Common myeloid progenitor, CD34-positive (primary cell): Measurements from ENCODE around the gene ATN1.

Experiments
- CTCF ChIA-PET: fragments of 350-600 bp; sonication (Branson Sonifier 250); formaldehyde crosslinking; loops from one replicate; lab custom pipeline; 2021; ENCODE audit warnings: antibody characterized with exemption; lab: Charles Lee
- POLR2A ChIA-PET: fragments of 350-600 bp; sonication (Branson Sonifier 250); formaldehyde crosslinking; loops from one replicate; lab custom pipeline; 2021; ENCODE audit warnings: antibody characterized with exemption; lab: Charles Lee
- DNase-seq, 3 donors: peaks; one replicate each; pipeline versions ENCODE4 v3.0.0 to v3.0.0-alpha.2; 2013
- H3K27ac ChIP-seq, 2 experiments: 1 replicate in 1 of 2; 2 replicates in 1 of 2; pipeline ENCODE4 v1.7.0; 2013; ENCODE audit warnings: inconsistent platforms in 2 of 2, low read length in 2 of 2, mild to moderate bottlenecking in 2 of 2, low read depth in 1 of 2, moderate library complexity in 1 of 2; ENCODE audit not compliant: severe bottlenecking in 2 of 2, insufficient read depth in 1 of 2, poor library complexity in 1 of 2
- H3K27me3 ChIP-seq, 5 experiments: replicated peaks in 2 of 5; 1 replicate in 3 of 5; 2 replicates in 2 of 5; pipeline versions ENCODE4 v1.6.1 to v1.7.0; 2013; ENCODE audit warnings: low read length in 4 of 5, mild to moderate bottlenecking in 2 of 5, moderate library complexity in 2 of 5, inconsistent platforms in 1 of 5; ENCODE audit not compliant: insufficient read depth in 5 of 5, control insufficient read depth in 4 of 5
- H3K36me3 ChIP-seq, 4 experiments: 1 replicate in 2 of 4; 2 replicates in 2 of 4; pipeline versions ENCODE4 v1.6.1 to v1.7.0; 2013; ENCODE audit warnings: low read length in 3 of 4, control low read depth in 1 of 4, mild to moderate bottlenecking in 1 of 4; ENCODE audit not compliant: control insufficient read depth in 4 of 4, insufficient read depth in 4 of 4
- H3K4me1 ChIP-seq, 4 experiments: 1 replicate in 3 of 4; 2 replicates in 1 of 4; pipeline versions ENCODE4 v1.6.1 to v1.7.1; 2013; ENCODE audit warnings: low read length in 3 of 4, mild to moderate bottlenecking in 3 of 4, control low read depth in 1 of 4, inconsistent platforms in 1 of 4, moderate library complexity in 1 of 4; ENCODE audit not compliant: control insufficient read depth in 4 of 4, insufficient read depth in 4 of 4; ENCODE audit errors: control extremely low read depth in 1 of 4
- H3K4me3 ChIP-seq, 7 experiments: 1 replicate in 4 of 7; 2 replicates in 3 of 7; pipeline versions ENCODE4 v1.5.1 to v1.7.0; 2013; ENCODE audit warnings: mild to moderate bottlenecking in 7 of 7, low read length in 6 of 7, moderate library complexity in 6 of 7, inconsistent platforms in 2 of 7, low read depth in 2 of 7, control low read depth in 1 of 7; ENCODE audit not compliant: insufficient read depth in 4 of 7, control insufficient read depth in 1 of 7; ENCODE audit errors: extremely low read depth in 1 of 7
- H3K9me3 ChIP-seq, 5 experiments: 1 replicate in 4 of 5; 2 replicates in 1 of 5; pipeline versions ENCODE4 v1.6.1 to v1.7.1; 2013; ENCODE audit warnings: low read length in 4 of 5, mild to moderate bottlenecking in 2 of 5, inconsistent platforms in 1 of 5, low read depth in 1 of 5, moderate library complexity in 1 of 5; ENCODE audit not compliant: control insufficient read depth in 4 of 5, insufficient read depth in 2 of 5; ENCODE audit errors: control extremely low read depth in 1 of 5
- WGBS: methylation state at CpG from one replicate; pipeline ENCODE4 v1.1.5; 2013; ENCODE audit not compliant: insufficient coverage; 5-methylcytosine and 5-hydroxymethylcytosine counted together

The ATN1 gene

GRCh38 chr12:6946920-6947374 lies 19.2 kb downstream of the ATN1 start:
- Histone ChIP-seq H3K27ac (peak overlapping the region in 1 of 2 experiments; percentile 39), H3K27me3 (no peaks in the 10 kb centered on the region), H3K9me3 (no peaks in the 10 kb centered on the region), H3K36me3 (no peaks in the 10 kb centered on the region), H3K4me1 (peaks cover 11 to 70% (median 63%) of the 10 kb centered on the region in 4 experiments), H3K4me3 (peak overlapping the region; percentile 2 to 74 (median 49))
- POLR2A ChIA-PET, result interaction anchor here (1.4 to 1.6 kb wide), 2 partner anchors 9 to 15 kb away, joined by 4 to 6 read pairs; no protein-coding TSS in a partner anchor
- WGBS, result 68% methylated on average over 8 of the region's 8 CpGs
- DNase-seq, result no peak
- CTCF ChIA-PET, result interaction anchor here (0.8 to 16.4 kb wide), 12 partner anchors 9 to 165 kb away, joined by 3 to 441 read pairs (median 4); partner anchors contain the start of genes C1RL and SPSB2

DNA sequence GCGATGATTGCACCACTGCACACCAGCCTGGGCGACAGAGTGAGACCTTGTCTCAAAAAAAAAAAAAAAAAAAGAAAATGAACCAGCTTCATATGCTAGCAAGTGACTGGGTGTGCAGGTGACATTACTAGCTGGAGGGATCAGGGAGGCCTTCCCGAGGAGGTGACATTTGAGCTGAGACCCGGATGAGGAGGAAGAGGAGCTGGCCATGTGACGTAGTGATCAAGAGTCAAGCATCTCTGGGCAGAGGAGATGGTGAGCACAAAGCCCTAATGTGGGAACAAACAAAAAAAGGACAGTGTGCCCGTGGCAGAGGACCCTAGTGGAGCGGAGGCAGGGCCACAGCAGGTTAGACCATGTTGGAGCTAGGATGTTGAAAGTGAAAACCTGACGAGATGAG lies 19.9 kb downstream of the ATN1 start:
- CTCF ChIA-PET, result interaction anchor here (0.8 to 16.4 kb wide), 9 partner anchors 10 to 165 kb away, joined by 3 to 441 read pairs (median 5); partner anchors contain the start of genes C1RL and SPSB2
- Histone ChIP-seq H3K36me3 (peaks cover 0 to 2% (median under 1%) of the 10 kb centered on the region in 4 experiments), H3K27me3 (no peaks in the 10 kb centered on the region), H3K27ac (no peak overlapping the region), H3K4me1 (peaks cover 11 to 74% (median 68%) of the 10 kb centered on the region in 4 experiments), H3K4me3 (no peak overlapping the region), H3K9me3 (no peaks in the 10 kb centered on the region)
- 97% methylated on average over 7 of the region's 8 CpGs for WGBS
- POLR2A ChIA-PET, result interaction anchor here (1.6 kb wide), 1 partner anchor 10 kb away, joined by 6 read pairs; no protein-coding TSS in a partner anchor
- no peak for DNase-seq

DNA sequence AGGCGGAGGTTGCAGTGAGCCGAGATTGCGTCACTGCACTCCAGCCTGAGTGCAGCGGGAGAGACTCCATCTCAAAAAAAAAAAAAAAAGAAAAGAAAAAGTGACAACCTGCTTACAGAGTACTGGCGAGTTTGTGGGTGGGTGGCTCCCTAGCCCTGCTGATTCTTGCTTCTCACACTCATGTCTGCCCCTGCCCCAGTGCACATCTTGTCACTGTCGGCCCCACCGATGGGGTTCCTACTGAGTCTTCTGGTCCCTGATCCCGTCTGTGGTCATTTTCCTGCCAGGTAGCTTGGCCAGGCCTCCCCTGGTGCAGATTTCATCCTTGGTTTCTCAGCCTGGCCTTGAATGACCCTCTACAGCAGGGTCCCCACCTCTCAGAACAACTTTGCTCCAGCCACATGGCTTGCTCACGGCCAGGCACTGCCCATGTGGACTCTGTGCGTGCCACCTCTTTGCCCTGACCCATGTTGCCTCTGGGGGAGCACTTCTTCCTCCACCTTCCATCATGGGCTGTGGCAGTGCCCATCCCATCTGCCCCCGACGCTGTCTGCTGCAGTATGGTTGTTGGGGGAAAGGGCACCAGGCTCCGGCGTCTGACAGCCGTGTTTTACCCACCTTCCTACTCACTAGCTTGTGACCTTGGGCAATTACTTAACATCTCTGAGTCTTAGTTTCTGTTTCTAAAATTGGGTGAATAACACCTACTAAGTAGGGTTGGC lies 21.3 kb downstream of the ATN1 start:
- Histone ChIP-seq H3K27ac (no peak overlapping the region), H3K36me3 (peaks cover 0 to 8% (median 1%) of the 10 kb centered on the region in 4 experiments), H3K27me3 (no peaks in the 10 kb centered on the region), H3K4me3 (no peak overlapping the region), H3K4me1 (peaks cover 13 to 74% (median 71%) of the 10 kb centered on the region in 4 experiments), H3K9me3 (no peaks in the 10 kb centered on the region)
- WGBS, result 99% methylated on average over 6 of the region's 15 CpGs
- ChIA-PET POLR2A (interaction anchor here (0.9 kb wide), 1 partner anchor 10 kb away, joined by 6 read pairs; no protein-coding TSS in a partner anchor), CTCF (interaction anchor here (0.6 to 16.4 kb wide), 12 partner anchors 9 to 162 kb away, joined by 3 to 441 read pairs (median 4); no protein-coding TSS in a partner anchor)
- DNase-seq, result peak in 1 of 3 donors; percentile 42

- peak in 2 of 3 donors; percentile 68 to 71 for DNase-seq
- CTCF ChIA-PET, result interaction anchor here (0.7 to 16.4 kb wide), 10 partner anchors 10 to 162 kb away, joined by 3 to 441 read pairs (median 4); no protein-coding TSS in a partner anchor
Observed at GRCh38 chr12:6950401-6950801, 22.6 kb downstream of the ATN1 start.

DNA sequence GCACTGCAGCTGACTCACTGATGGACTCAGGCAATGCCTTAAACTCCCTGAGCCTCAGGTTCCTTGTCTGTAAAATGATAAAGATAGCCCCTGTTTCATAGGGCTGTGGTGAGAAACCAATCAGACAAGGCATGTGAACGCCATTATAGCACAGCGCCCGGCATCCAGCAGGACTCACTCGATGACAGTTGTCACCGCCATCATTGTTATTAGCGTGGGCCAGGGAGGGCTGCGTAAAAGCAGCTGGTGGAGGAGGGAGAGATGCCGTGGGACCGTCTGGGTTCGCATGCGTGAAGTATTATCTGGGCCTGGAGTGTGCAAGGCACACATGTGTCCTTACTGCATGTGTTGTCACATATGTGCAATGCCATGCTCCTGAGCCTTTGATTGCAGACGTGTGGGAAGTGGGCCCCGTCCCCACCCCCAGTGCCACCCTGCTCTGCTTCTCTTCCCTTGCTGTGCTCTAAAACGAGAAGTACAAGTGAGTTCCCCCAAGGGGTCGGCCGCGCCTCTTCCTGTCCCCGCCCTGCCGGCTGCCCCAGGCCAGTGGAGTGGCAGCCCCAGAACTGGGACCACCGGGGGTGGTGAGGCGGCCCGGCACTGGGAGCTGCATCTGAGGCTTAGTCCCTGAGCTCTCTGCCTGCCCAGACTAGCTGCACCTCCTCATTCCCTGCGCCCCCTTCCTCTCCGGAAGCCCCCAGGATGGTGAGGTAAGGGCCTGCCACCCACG lies 23.2 kb downstream of the ATN1 start, which contains the start of gene PTPN6:
Gene PTPN6 (plus strand): TSS at position 546 of the 730 bp plus-strand sequence. CDS start 157 bp downstream, at position 703.
- POLR2A ChIA-PET, result interaction anchor here (1.3 to 2.8 kb wide), 2 partner anchors 7 to 11 kb away, joined by 10 to 17 read pairs; partner anchors contain the start of genes C12orf57 and RNU7-1
- DNase-seq, result peak in 2 of 3 donors; percentile 80 to 87
- no peaks in the 10 kb centered on the region for H3K9me3 ChIP-seq
- peak within 1 kb of the TSS; percentile 58 to 84 for H3K27ac ChIP-seq
- peaks cover 1 to 22% (median 13%) of the 10 kb centered on the region in 4 experiments for H3K36me3 ChIP-seq
- 4% methylated on average over 20 of the region's 25 CpGs for WGBS
- CTCF ChIA-PET, result interaction anchor here (0.6 to 16.4 kb wide), 10 partner anchors 9 to 161 kb away, joined by 3 to 441 read pairs (median 4); no protein-coding TSS in a partner anchor
- peak within 1 kb of the TSS; percentile 75 to 96 (median 87) for H3K4me3 ChIP-seq
- peaks cover 17 to 75% (median 73%) of the 10 kb centered on the region in 4 experiments for H3K4me1 ChIP-seq
- H3K27me3 ChIP-seq, result no peaks in the 10 kb centered on the region

More at GRCh38 chr12:6950401-6950801, 22.6 kb downstream of the ATN1 start:
- Histone ChIP-seq H3K9me3 (no peaks in the 10 kb centered on the region), H3K27ac (peak overlapping the region in 1 of 2 experiments; percentile 84), H3K27me3 (no peaks in the 10 kb centered on the region), H3K4me1 (peaks cover 17 to 75% (median 73%) of the 10 kb centered on the region in 4 experiments), H3K36me3 (peaks cover 0 to 16% (median 9%) of the 10 kb centered on the region in 4 experiments), H3K4me3 (peak overlapping the region in 4 of 7 experiments; percentile 86 to 96 (median 94))
- WGBS, result 25% methylated on average over 1 of the region's 1 CpG
- POLR2A ChIA-PET, result no interaction called here

GRCh38 chr12:6951551-6952120 lies 23.9 kb downstream of the ATN1 start:
- Histone ChIP-seq H3K4me1 (peaks cover 17 to 75% (median 73%) of the 10 kb centered on the region in 4 experiments), H3K36me3 (peaks cover 2 to 28% (median 20%) of the 10 kb centered on the region in 4 experiments), H3K27me3 (no peaks in the 10 kb centered on the region), H3K27ac (peak overlapping the region; percentile 58 to 84), H3K4me3 (peak overlapping the region; percentile 75 to 96 (median 87)), H3K9me3 (no peaks in the 10 kb centered on the region)
- POLR2A ChIA-PET, result interaction anchor here (1.3 to 2.8 kb wide), 2 partner anchors 8 to 10 kb away, joined by 10 to 17 read pairs; partner anchors contain the start of genes C12orf57 and RNU7-1
- peak in 1 of 3 donors; percentile 37 for DNase-seq
- WGBS, result 0% methylated on average over 12 of the region's 20 CpGs
- CTCF ChIA-PET, result interaction anchor here (0.6 to 16.4 kb wide), 7 partner anchors 9 to 161 kb away, joined by 3 to 441 read pairs (median 4); no protein-coding TSS in a partner anchor
